ENCODE results near the gene TPBG.
A peak's percentile ranks its signal among the peaks of the same experiment; 100 is the strongest.

TPBG gene

GRCh38 chr6:82363428-82364086, at the start of gene TPBG:
TSS of gene TPBG (plus strand) at chr6:82363817. CDS start at chr6:82364962, 1,145 bp downstream.
- DNase-seq: peak; percentile 45

- DNase-seq: no peak
These were observed 41.2 kb upstream of the TPBG start for GRCh38 chr6:82322386-82322785.

GRCh38 chr6:82329766-82330165, 33.9 kb upstream of the TPBG start:
- DNase-seq: no peak

GRCh38 chr6:82330171-82330804, 33.3 kb upstream of the TPBG start:
- DNase-seq: no peak

GRCh38 chr6:82331031-82331773, 32.4 kb upstream of the TPBG start:
- no peak for DNase-seq

- DNase-seq: no peak
These were observed 29.8 kb upstream of the TPBG start for GRCh38 chr6:82333781-82334180.

GRCh38 chr6:82337688-82338257, 25.8 kb upstream of the TPBG start:
- DNase-seq: no peak

GRCh38 chr6:82348130-82348529, 15.5 kb upstream of the TPBG start:
- DNase-seq: no peak

- no peak for DNase-seq
These were observed 9.8 kb upstream of the TPBG start for GRCh38 chr6:82353848-82354247.

- DNase-seq: no peak
These were observed 3.1 kb upstream of the TPBG start for GRCh38 chr6:82360552-82360951.

GRCh38 chr6:82361631-82362030, 2.0 kb upstream of the TPBG start:
- no peak for DNase-seq

- DNase-seq: no peak
These were observed 1.5 kb upstream of the TPBG start for GRCh38 chr6:82362144-82362543.

GRCh38 chr6:82362878-82363427, 664 bp upstream of the TPBG start:
- DNase-seq: no peak

- DNase-seq: no peak
These were observed 734 bp downstream of the TPBG start for GRCh38 chr6:82364087-82365015.

- DNase-seq: no peak
These were observed 1.6 kb downstream of the TPBG start for GRCh38 chr6:82365016-82365795.

GRCh38 chr6:82367704-82368103, 4.1 kb downstream of the TPBG start:
- DNase-seq: no peak

- DNase-seq: no peak
These were observed 7.2 kb downstream of the TPBG start for GRCh38 chr6:82370788-82371187.

- no peak for DNase-seq
These were observed 8.4 kb downstream of the TPBG start for GRCh38 chr6:82371799-82372546.

GRCh38 chr6:82372656-82373055, 9.0 kb downstream of the TPBG start:
- no peak for DNase-seq

- no peak for DNase-seq
These were observed 10.9 kb downstream of the TPBG start for GRCh38 chr6:82374516-82374915.

- DNase-seq: no peak
These were observed 13.0 kb downstream of the TPBG start for GRCh38 chr6:82376636-82377035.

All from SHP77 treated with DMSO at 0.1 percent for 48 hours (cell line).